GM12878 (cell line): ENCODE data around the gene SNAP91. TPM values are rescaled to one million over a fixed set of nuclear protein-coding genes. Genes with fewer than 3 reads are reported as not detected.

Experiments used
- ATAC-seq: fragments of 200-7000 bp; cut with Tn5 transposase; 3 replicates; pipeline ENCODE4 v1.9.1; 2020; ENCODE audit warnings: mild to moderate bottlenecking, moderate library complexity
- BruUV-seq: library from RNA; stranded (reverse); fragments of 400-500 nt; replicated peaks from 2 replicates; lab custom pipeline; 2021; lab: Mats Ljungman, UMichigan
- CTCF ChIA-PET: fragments of 300-600 bp; sonication (Branson Sonifier 250); formaldehyde crosslinking; extraction: SDS; loops from one replicate; lab custom pipeline; 2021; ENCODE audit warnings: inconsistent platforms; lab: Yijun Ruan, JAX
- POLR2A ChIA-PET: fragments of 350-600 bp; formaldehyde crosslinking; extraction: SDS; loops from one replicate; lab custom pipeline; 2021; ENCODE audit warnings: inconsistent platforms; lab: Charles Lee
- RAD21 ChIA-PET: fragments of 300-600 bp; sonication (Branson Sonifier 250); formaldehyde crosslinking; loops from one replicate; lab custom pipeline; 2023; ENCODE audit warnings: antibody characterized with exemption; ENCODE audit not compliant: unreplicated experiment; lab: Charles Lee
- SMC1A ChIA-PET: fragments of 300-600 bp; sonication (Branson Sonifier 250); formaldehyde crosslinking; loops from one replicate; lab custom pipeline; 2023; ENCODE audit not compliant: unreplicated experiment, uncharacterized antibody; lab: Charles Lee
- DNase-seq: peaks from one replicate; pipeline ENCODE4 v3.0.0-alpha.2; 2011; ENCODE audit warnings: low read depth, low spot score
- FAIRE-seq: peaks from 3 replicates; lab custom pipeline; 2011; peaks lifted over from hg19 to GRCh38; lab: Jason Lieb, UNC
- H2AFZ ChIP-seq: 2 replicates; pipeline ENCODE4 v1.6.0; 2011; ENCODE audit warnings: low read depth, low read length, control low read depth; ENCODE audit not compliant: control insufficient read depth
- H3K27ac ChIP-seq: 2 replicates; pipeline ENCODE4 v1.5.1; 2011; ENCODE audit warnings: control low read depth; ENCODE audit not compliant: control insufficient read depth, insufficient read depth
- H3K27me3 ChIP-seq, 2 experiments: replicated peaks in 1 of 2; 2 replicates each; pipeline versions ENCODE4 v1.6.0 to v1.6.1; 2011; ENCODE audit warnings: low read length in 1 of 2; ENCODE audit not compliant: control insufficient read depth in 2 of 2, insufficient read depth in 2 of 2
- H3K36me3 ChIP-seq, 2 experiments: 2 replicates each; pipeline ENCODE4 v1.5.1; 2011; ENCODE audit warnings: low read length in 1 of 2; ENCODE audit not compliant: control insufficient read depth in 2 of 2, insufficient read depth in 2 of 2
- H3K4me1 ChIP-seq: 2 replicates; pipeline ENCODE4 v1.6.1; 2011; ENCODE audit warnings: mild to moderate bottlenecking, low read length, moderate library complexity, mixed read lengths; ENCODE audit not compliant: control insufficient read depth, insufficient read depth
- H3K4me2 ChIP-seq: 2 replicates; pipeline ENCODE4 v1.6.0; 2011; ENCODE audit warnings: control low read depth; ENCODE audit not compliant: control insufficient read depth, insufficient read depth
- H3K4me3 ChIP-seq: fragments of 200-600 bp; sonication (generic); 2 replicates; pipeline ENCODE4 v1.5.1; 2016
- H3K79me2 ChIP-seq: 2 replicates; pipeline ENCODE4 v1.6.0; 2011; ENCODE audit warnings: low read length; ENCODE audit not compliant: control insufficient read depth, insufficient read depth
- H3K9ac ChIP-seq: 2 replicates; pipeline ENCODE4 v1.8.0; 2011; ENCODE audit warnings: low read length, control low read depth, mixed read lengths; ENCODE audit not compliant: control insufficient read depth, insufficient read depth
- H3K9me3 ChIP-seq: replicated peaks from 3 replicates; pipeline ENCODE4 v1.5.1; 2011; ENCODE audit warnings: mild to moderate bottlenecking, low read length; ENCODE audit not compliant: control insufficient read depth, insufficient read depth
- H4K20me1 ChIP-seq: 2 replicates; pipeline ENCODE4 v1.6.0; 2011; ENCODE audit not compliant: control insufficient read depth, insufficient read depth
- BACH1 ChIP-seq: fragments of 450-650 bp; IDR thresholded peaks from 2 replicates; pipeline ENCODE4 v1.6.1; 2017; ENCODE audit warnings: mild to moderate bottlenecking, borderline replicate concordance
- CREB1 ChIP-seq: IDR thresholded peaks from 2 replicates; pipeline ENCODE4 v1.6.1; 2012; ENCODE audit warnings: low read depth, mild to moderate bottlenecking, inconsistent platforms
- HCFC1 ChIP-seq: fragments of 150-350 bp; IDR thresholded peaks from 2 replicates; pipeline ENCODE4 v1.6.1; 2014; ENCODE audit warnings: low read length
- HDAC2 ChIP-seq: fragments of 200-600 bp; sonication (generic); IDR thresholded peaks from 2 replicates; pipeline ENCODE4 v1.6.1; 2017
- SRF ChIP-seq, 2 experiments: IDR thresholded peaks; 2 replicates each; pipeline ENCODE4 v1.6.1; 2011; ENCODE audit warnings: low read depth in 2 of 2, low read length in 2 of 2, mild to moderate bottlenecking in 1 of 2, moderate library complexity in 1 of 2
- TCF12 ChIP-seq: IDR thresholded peaks from 2 replicates; pipeline ENCODE4 v1.6.1; 2011; ENCODE audit warnings: low read depth, mild to moderate bottlenecking, low read length
- ZNF384 ChIP-seq: IDR thresholded peaks from 2 replicates; pipeline ENCODE4 v1.6.1; 2012; ENCODE audit warnings: low read depth, mild to moderate bottlenecking, low read length, improper control_type of control experiment, borderline replicate concordance
- ZNF622 ChIP-seq: fragments of 450-650 bp; IDR thresholded peaks from 2 replicates; pipeline ENCODE4 v1.6.1; 2017; ENCODE audit warnings: mild to moderate bottlenecking, inconsistent platforms
- whole genome bisulfite sequencing: methylation state at CpG from one replicate; pipeline ENCODE4 v1.1.6; 2016; ENCODE audit warnings: low lambda C conversion rate; ENCODE audit not compliant: insufficient replicate concordance, insufficient coverage; ENCODE audit errors: missing lambda C conversion rate; 5-methylcytosine and 5-hydroxymethylcytosine counted together
- in situ Hi-C: fragments of 300-500 bp; cut with MboI; formaldehyde crosslinking; loops from 9 replicates; pipeline ENCODE4 v1.14.3; 2018; ENCODE audit warnings: mixed read lengths
- intact Hi-C: fragments of 100-400 bp; cut with micrococcal nuclease; formaldehyde crosslinking; loops from one replicate; pipeline ENCODE4 v1.14.2; 2022; ENCODE audit not compliant: unreplicated experiment
- polyA plus RNA-seq, 11 experiments: library from polyadenylated mRNA; depleted of rRNA in 4 of 11; unstranded in 6 of 11; stranded (reverse) in 5 of 11; fragments of >200 nt; fragmentation: Nextera tagmentation in 4 of 11; fragmentation: Illumina TruSeq in 1 of 11; extraction: Ambion mirVana in 4 of 11; extraction: Trizol in 1 of 11; gene quantifications; 1 replicate in 1 of 11; 2 replicates in 10 of 11; pipeline versions ENCODE4 v1.2.1 to v1.2.3, GENCODE V29; 2011 to 2016; ENCODE audit warnings: inconsistent platforms in 2 of 11, missing spikeins in 2 of 11, low read depth in 1 of 11
- total RNA-seq, 4 experiments: library from RNA; depleted of rRNA in 3 of 4; stranded (reverse); fragments of >200 nt in 3 of 4; fragmentation: Illumina TruSeq in 1 of 4; extraction: Trizol in 1 of 4; gene quantifications; 2 replicates each; pipeline versions ENCODE4 v1.2.1 to v1.2.3, GENCODE V29; 2013 to 2021

Gene SNAP91
- total and polyA plus RNA-seq, 10 of the 15 experiments (the other 5 are each of a cell fraction or from before 2014, with no cell fraction given) = 0.01 to 0.49 (median 0.12) TPM; not detected in 2

DNA sequence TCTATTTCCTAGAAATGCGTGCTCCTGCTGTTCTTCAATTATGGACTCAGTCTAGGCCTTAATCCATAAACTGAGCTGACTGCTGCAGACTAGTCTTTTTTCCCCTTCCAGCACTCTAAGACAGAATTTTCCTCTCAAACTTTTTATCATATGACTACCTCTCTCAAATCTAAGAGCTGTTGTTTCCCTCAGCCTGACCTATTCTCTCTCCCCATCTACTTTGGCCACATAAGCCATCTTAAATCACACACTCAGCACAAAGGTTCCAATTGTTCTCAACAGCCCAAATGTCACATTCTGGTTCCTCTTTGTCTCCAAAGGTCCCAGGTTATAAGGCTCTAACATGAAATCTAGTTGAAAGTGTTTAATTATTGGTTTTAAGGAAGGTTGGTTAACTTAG, 111.4 kb downstream of the SNAP91 start:
- Histone ChIP-seq H3K27me3 (no peaks in the 10 kb centered on the region), H2AFZ (no peak overlapping the region), H3K9me3 (no peaks in the 10 kb centered on the region), H3K4me1 (no peaks in the 10 kb centered on the region)
- intact Hi-C loops = loop anchor here (10.0 kb wide), 1 partner anchor 373 kb away; no protein-coding TSS in a partner anchor
- TF ChIP-seq SRF (IDR thresholded peaks at IDR 0.05; ENCODE audit: low read depth in 2 of 2, low read length in 2 of 2) = no peak
- no peak for TF ChIP-seq ZNF622
- no peak for TF ChIP-seq HDAC2
- TF ChIP-seq, all 136 proteins: peak for 0
- ATAC-seq (no peak), FAIRE-seq (no peak), DNase-seq (no peak)
- BruUV-seq = no TSS peak
- ChIA-PET CTCF (interaction anchor here (0.7 to 1.3 kb wide), 3 partner anchors 11 to 622 kb away, joined by 4 to 5 read pairs (median 5); no protein-coding TSS in a partner anchor), RAD21 (interaction anchor here (1.2 kb wide), 1 partner anchor 17 kb away, joined by 4 read pairs; no protein-coding TSS in a partner anchor), SMC1A (interaction anchor here (1.0 to 1.9 kb wide), 3 partner anchors 8 to 18 kb away, joined by 3 to 7 read pairs (median 4); no protein-coding TSS in a partner anchor), POLR2A (no interaction called here)
- Histone ChIP-seq H3K36me3 (no peaks in the 10 kb centered on the region), H4K20me1 (no peaks in the 10 kb centered on the region), H3K27ac (no peak overlapping the region), H3K4me3 (no peak overlapping the region), H3K79me2 (no peaks in the 10 kb centered on the region), H3K9ac (no peak overlapping the region), H3K4me2 (no peak overlapping the region)
- in situ Hi-C loops = no loop called here
- WGBS = 28% methylated on average over 1 of the region's 1 CpG

- ATAC-seq = no peak
- ChIA-PET SMC1A (interaction anchor here (1.0 to 1.9 kb wide), 3 partner anchors 10 to 375 kb away, joined by 3 to 7 read pairs (median 3); no protein-coding TSS in a partner anchor), RAD21 (interaction anchor here (1.2 kb wide), 1 partner anchor 18 kb away, joined by 4 read pairs; no protein-coding TSS in a partner anchor), POLR2A (no interaction called here)
- Histone ChIP-seq H3K4me1 (no peaks in the 10 kb centered on the region), H3K4me2 (no peak overlapping the region), H2AFZ (no peak overlapping the region), H3K9ac (no peak overlapping the region), H3K27me3 (no peaks in the 10 kb centered on the region)
- no peak for TF ChIP-seq CREB1
- no peak for TF ChIP-seq TCF12
- TF ChIP-seq BACH1 = no peak
- TF ChIP-seq ZNF384 = no peak
- no peak for TF ChIP-seq HCFC1
- TF ChIP-seq, all 136 proteins: peak for 0
- Histone ChIP-seq H3K27ac (no peak overlapping the region), H3K79me2 (no peaks in the 10 kb centered on the region), H3K4me3 (no peak overlapping the region), H3K36me3 (no peaks in the 10 kb centered on the region), H4K20me1 (no peaks in the 10 kb centered on the region), H3K9me3 (no peaks in the 10 kb centered on the region)
- WGBS = 5% methylated on average over 1 of the region's 1 CpG
- in situ Hi-C loops (no loop called here), intact Hi-C loops (loop anchor here (10.0 kb wide), 1 partner anchor 372 kb away; no protein-coding TSS in a partner anchor)
- BruUV-seq = no TSS peak
- FAIRE-seq = no peak
- CTCF ChIA-PET = interaction anchor here (0.7 to 1.3 kb wide), 3 partner anchors 11 to 623 kb away, joined by 4 to 5 read pairs (median 5); no protein-coding TSS in a partner anchor
- DNase-seq = no peak
Observed at GRCh38 chr6:83597051-83597450, 111.8 kb downstream of the SNAP91 start.
